Activated naive CD4-positive, alpha-beta T cell treated with anti-CD3 and anti-CD28 coated beads for 36 hours (primary cell): ENCODE results near the gene UBQLN3. TPM values are rescaled to one million over a fixed set of nuclear protein-coding genes. Genes with fewer than 3 reads are reported as not detected.

ENCODE experiments used
- CTCF ChIA-PET: fragments of 350-600 bp; sonication (Branson Sonifier 250); formaldehyde crosslinking; loops from one replicate; lab custom pipeline; 2021; ENCODE audit warnings: antibody characterized with exemption; lab: Charles Lee
- DNase-seq: peaks from one replicate; pipeline ENCODE4 v3.0.0-alpha.2; 2020
- H3K27ac Mint-ChIP-seq: one replicate; pipeline ENCODE4 v1.8.0; 2021; ENCODE audit warnings: mild to moderate bottlenecking, mixed read lengths
- H3K27me3 Mint-ChIP-seq: one replicate; pipeline ENCODE4 v1.8.0; 2021; ENCODE audit warnings: low read depth, mixed read lengths
- H3K36me3 Mint-ChIP-seq: one replicate; pipeline ENCODE4 v1.8.0; 2021; ENCODE audit warnings: low read depth, mixed read lengths
- H3K4me1 Mint-ChIP-seq: one replicate; pipeline ENCODE4 v1.8.0; 2021; ENCODE audit warnings: low read depth, mixed read lengths
- H3K4me3 Mint-ChIP-seq: one replicate; pipeline ENCODE4 v1.8.0; 2021; ENCODE audit warnings: mild to moderate bottlenecking, moderate library complexity, mixed read lengths
- H3K9me3 Mint-ChIP-seq: one replicate; pipeline ENCODE4 v1.8.0; 2021; ENCODE audit warnings: mixed read lengths
- intact Hi-C: fragments of 100-400 bp; cut with micrococcal nuclease; formaldehyde crosslinking; loops from one replicate; pipeline ENCODE4 v1.15.1; 2023
- total RNA-seq, 2 experiments: library from RNA; stranded (reverse); gene quantifications; one replicate each; pipeline ENCODE4 v1.2.3, GENCODE V29; 2021

The UBQLN3 gene
- total RNA-seq, 2 experiments from 2014 or later: not detected

DNA sequence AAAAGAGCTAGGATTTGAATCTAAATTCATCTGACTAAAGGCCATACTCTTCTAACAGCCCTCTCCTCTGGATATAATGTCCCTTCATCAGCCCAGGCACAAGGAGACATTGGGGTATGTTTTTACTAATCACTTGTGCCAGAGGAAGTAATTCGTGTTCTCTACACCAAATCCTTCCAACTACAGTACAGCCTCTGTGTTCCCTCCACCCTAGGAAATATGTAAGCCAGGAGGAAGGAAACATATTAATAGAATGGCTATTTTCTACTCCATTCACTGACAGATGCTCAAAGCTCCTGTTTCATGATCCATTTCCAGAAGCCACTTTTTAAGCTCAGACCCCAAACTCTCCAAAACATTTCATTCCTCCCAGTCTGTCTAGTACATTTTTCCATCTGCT lies 18.7 kb upstream of the UBQLN3 start:
- Mint-ChIP-seq H3K9me3 (no peaks in the 10 kb centered on the region), H3K27me3 (no peaks in the 10 kb centered on the region), H3K4me1 (no peaks in the 10 kb centered on the region), H3K4me3 (no peak overlapping the region), H3K36me3 (no peaks in the 10 kb centered on the region), H3K27ac (no peak overlapping the region)
- no peak for DNase-seq
- intact Hi-C loops: no loop called here
- CTCF ChIA-PET: no interaction called here

DNA sequence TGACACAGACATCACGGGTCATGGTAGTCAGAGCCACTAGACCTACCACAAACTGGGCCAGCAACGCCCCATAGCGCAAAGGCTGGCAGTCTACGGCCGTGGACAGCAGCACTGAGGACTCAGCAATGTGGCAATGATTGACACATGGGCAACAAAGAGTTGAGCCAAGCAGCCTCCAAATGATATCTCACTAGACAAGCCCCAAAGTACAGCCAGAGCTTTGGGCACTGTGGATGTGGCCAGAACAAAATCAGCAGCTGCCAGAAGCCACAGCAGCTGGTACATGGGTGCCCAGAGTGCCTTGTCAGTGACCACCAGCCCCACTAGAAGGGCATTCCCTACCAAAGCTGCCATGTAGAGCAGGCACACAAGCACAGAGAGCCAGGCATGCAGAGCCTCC lies 18.0 kb upstream of the UBQLN3 start:
- no peaks in the 10 kb centered on the region for H3K4me1 Mint-ChIP-seq
- H3K9me3 Mint-ChIP-seq: no peaks in the 10 kb centered on the region
- no peaks in the 10 kb centered on the region for H3K27me3 Mint-ChIP-seq
- no peaks in the 10 kb centered on the region for H3K36me3 Mint-ChIP-seq
- intact Hi-C loops: no loop called here
- H3K4me3 Mint-ChIP-seq: no peak overlapping the region
- CTCF ChIA-PET: interaction anchor here (1.1 kb wide), 1 partner anchor 19 kb away, joined by 3 read pairs; no protein-coding TSS in a partner anchor
- H3K27ac Mint-ChIP-seq: no peak overlapping the region
- no peak for DNase-seq

DNA sequence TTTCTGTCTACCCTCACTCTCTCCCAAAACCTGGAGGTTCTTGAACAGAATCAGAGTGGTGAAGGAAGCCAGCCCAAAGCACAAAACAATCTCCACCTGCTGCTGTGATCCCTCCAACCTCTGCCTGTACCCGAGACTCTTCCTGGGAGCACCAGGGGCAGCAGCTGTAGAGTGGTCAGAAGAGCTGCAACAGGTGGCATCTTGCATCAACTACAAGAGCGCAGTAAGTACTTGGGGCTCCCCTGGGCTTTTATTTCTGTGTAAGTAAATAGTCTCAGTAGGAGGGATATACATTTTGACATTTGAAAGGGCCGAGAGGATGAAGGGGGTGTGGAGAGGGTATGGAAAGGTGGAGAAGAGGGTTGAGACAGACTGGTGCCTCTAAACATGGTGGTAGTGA lies 15.0 kb upstream of the UBQLN3 start:
- no peaks in the 10 kb centered on the region for H3K9me3 Mint-ChIP-seq
- H3K4me3 Mint-ChIP-seq: no peak overlapping the region

DNA sequence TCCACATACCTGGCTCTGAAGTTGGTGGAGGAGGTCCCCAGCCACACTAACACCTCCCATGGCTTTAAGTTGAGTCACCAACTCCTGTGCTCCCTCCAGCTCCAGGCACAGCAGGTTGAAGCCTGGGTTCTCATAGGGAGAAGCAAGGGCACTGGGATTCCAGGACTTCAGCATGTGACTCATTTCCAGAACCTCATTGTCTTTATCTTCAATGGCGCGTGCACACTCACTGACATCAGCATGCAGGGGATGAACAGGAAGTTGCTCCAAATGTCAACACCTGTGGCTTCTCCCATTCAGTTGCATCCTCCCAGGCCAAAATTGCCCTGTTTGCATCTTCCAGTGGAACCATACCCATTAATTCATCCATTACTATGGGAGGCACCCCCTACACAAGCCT lies 12.6 kb upstream of the UBQLN3 start:
- H3K27ac Mint-ChIP-seq: no peak overlapping the region
- H3K4me3 Mint-ChIP-seq: no peak overlapping the region
- DNase-seq: no peak
- no peaks in the 10 kb centered on the region for H3K4me1 Mint-ChIP-seq
- CTCF ChIA-PET: no interaction called here
- intact Hi-C loops: no loop called here
- H3K9me3 Mint-ChIP-seq: no peaks in the 10 kb centered on the region
- no peaks in the 10 kb centered on the region for H3K27me3 Mint-ChIP-seq
- no peaks in the 10 kb centered on the region for H3K36me3 Mint-ChIP-seq

More for the DNA sequence above, 15.0 kb upstream of the UBQLN3 start:
- Mint-ChIP-seq H3K27me3 (no peaks in the 10 kb centered on the region), H3K36me3 (no peaks in the 10 kb centered on the region), H3K27ac (no peak overlapping the region), H3K4me1 (no peaks in the 10 kb centered on the region)
- intact Hi-C loops: no loop called here
- CTCF ChIA-PET: no interaction called here
- DNase-seq: no peak

DNA sequence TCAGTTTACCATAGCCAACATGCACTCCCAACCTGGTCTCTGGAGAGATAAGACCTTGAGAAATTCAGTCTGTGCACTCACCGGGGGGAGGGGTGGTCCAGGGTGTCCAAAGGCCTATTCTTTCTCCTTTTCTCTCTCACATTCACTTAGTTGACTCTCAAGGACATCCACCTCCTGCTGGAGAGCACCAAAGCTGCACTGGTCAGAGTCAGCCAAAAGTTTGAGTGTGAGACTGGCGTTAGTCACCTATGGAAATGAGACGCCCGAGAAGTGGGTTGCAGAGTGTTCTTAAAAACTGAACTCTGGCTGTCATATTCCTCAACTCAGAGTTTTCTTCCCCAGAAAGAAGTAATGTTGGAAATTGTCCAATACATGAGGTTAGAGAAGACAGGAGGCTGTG lies 11.8 kb upstream of the UBQLN3 start:
- no peak overlapping the region for H3K4me3 Mint-ChIP-seq
- no peak for DNase-seq
- CTCF ChIA-PET: no interaction called here
- intact Hi-C loops: no loop called here
- no peaks in the 10 kb centered on the region for H3K9me3 Mint-ChIP-seq
- no peaks in the 10 kb centered on the region for H3K27me3 Mint-ChIP-seq
- no peaks in the 10 kb centered on the region for H3K36me3 Mint-ChIP-seq
- no peak overlapping the region for H3K27ac Mint-ChIP-seq
- H3K4me1 Mint-ChIP-seq: no peaks in the 10 kb centered on the region

DNA sequence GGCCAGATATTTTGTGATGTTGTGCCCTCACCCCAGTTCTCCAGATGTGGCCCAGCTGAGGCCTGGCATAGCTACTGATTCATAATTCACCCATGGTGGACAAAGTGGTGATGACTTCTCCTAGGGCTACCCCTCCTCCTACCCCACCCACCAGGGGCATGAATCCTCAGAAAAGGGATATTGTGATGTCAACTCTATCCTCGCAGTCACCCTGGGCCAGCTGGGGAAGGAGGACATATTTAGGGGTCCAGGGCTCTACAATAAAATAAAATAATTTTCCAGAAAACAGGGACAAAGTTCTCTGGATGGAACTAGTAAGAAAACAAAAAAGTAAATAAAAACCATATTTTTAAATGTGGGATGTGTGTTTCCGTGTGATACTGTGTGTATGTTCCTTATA lies 6.8 kb upstream of the UBQLN3 start, which contains the start of gene UBQLNL:
Gene UBQLNL, minus strand, starts transcription at position 101 of the 400 bp plus-strand sequence. CDS start 258 bp downstream, outside the sequence.
- intact Hi-C loops: no loop called here
- no peak for DNase-seq
- Mint-ChIP-seq H3K36me3 (no peaks in the 10 kb centered on the region), H3K27ac (no peak within 1 kb of the TSS), H3K27me3 (no peaks in the 10 kb centered on the region), H3K9me3 (no peaks in the 10 kb centered on the region), H3K4me3 (no peak within 1 kb of the TSS), H3K4me1 (no peaks in the 10 kb centered on the region)
- CTCF ChIA-PET: no interaction called here

DNA sequence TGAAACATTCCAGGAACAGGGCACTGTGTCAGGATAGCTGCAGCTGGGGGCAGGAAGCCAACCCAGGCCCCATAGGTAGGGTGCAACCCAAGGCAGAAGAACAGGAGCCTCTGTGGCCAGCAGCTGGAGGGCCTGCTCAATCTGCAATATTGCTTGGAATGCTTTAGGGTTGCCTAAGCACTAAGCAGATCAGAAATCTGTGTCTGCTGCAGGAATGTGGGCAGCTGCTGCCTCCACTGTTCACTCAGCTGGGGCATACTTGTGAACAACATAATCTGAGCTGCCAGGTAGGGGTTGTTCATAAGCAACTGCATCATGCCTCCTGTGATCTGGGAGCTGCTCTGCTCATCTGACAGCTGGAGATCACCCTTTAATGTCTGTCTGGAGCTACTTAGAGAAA lies 5.1 kb upstream of the UBQLN3 start:
- H3K4me3 Mint-ChIP-seq: no peak overlapping the region
- CTCF ChIA-PET: no interaction called here
- intact Hi-C loops: no loop called here
- H3K4me1 Mint-ChIP-seq: no peaks in the 10 kb centered on the region
- no peaks in the 10 kb centered on the region for H3K36me3 Mint-ChIP-seq
- H3K27me3 Mint-ChIP-seq: no peaks in the 10 kb centered on the region
- H3K27ac Mint-ChIP-seq: no peak overlapping the region
- no peak for DNase-seq
- H3K9me3 Mint-ChIP-seq: no peaks in the 10 kb centered on the region

DNA sequence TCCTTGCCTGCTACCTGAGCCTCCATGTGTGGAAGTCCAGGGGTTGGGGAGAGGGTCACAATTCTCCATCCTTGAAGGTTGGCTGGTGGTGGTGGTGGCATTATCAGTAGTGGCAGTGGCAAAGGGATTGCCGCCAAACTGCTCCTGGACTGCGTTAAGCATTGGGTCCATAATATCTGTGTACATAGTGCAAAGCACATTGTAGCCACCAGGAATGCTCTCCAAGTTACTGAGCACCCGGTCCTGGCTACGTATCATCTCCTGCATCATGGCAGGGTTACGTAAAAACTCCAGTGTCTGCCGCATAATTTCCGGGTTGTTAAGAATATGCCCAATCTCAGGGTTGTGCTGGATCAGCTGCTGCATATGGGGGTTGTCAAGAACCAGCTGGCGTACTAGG lies 1.2 kb downstream of the UBQLN3 start:
- Mint-ChIP-seq H3K9me3 (no peaks in the 10 kb centered on the region), H3K27me3 (no peaks in the 10 kb centered on the region), H3K4me1 (no peaks in the 10 kb centered on the region), H3K4me3 (no peak overlapping the region), H3K27ac (no peak overlapping the region), H3K36me3 (no peaks in the 10 kb centered on the region)
- CTCF ChIA-PET: interaction anchor here (1.1 to 1.4 kb wide), 2 partner anchors 11 to 19 kb away, joined by 3 to 4 read pairs; no protein-coding TSS in a partner anchor
- no peak for DNase-seq
- intact Hi-C loops: no loop called here

DNA sequence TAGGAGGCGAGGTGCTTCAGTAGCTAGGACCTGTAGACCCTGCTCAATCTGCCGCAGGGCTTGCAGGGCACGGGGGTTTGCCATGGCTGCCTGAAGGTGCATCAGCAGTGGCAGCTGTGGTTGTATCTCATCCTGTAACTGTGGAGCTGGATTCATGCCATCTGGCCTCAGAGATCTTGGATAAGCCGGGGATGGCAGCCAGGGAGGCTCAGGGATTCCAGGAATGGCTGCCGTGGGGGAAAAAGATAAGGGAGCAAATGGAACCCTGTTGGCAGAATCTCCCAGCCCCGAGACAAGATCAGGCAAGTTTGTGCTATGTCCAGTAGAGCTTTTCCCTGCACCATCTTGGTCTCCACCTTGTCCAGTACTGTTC lies 1.8 kb downstream of the UBQLN3 start:
- intact Hi-C loops: no loop called here
- no peaks in the 10 kb centered on the region for H3K36me3 Mint-ChIP-seq

DNA sequence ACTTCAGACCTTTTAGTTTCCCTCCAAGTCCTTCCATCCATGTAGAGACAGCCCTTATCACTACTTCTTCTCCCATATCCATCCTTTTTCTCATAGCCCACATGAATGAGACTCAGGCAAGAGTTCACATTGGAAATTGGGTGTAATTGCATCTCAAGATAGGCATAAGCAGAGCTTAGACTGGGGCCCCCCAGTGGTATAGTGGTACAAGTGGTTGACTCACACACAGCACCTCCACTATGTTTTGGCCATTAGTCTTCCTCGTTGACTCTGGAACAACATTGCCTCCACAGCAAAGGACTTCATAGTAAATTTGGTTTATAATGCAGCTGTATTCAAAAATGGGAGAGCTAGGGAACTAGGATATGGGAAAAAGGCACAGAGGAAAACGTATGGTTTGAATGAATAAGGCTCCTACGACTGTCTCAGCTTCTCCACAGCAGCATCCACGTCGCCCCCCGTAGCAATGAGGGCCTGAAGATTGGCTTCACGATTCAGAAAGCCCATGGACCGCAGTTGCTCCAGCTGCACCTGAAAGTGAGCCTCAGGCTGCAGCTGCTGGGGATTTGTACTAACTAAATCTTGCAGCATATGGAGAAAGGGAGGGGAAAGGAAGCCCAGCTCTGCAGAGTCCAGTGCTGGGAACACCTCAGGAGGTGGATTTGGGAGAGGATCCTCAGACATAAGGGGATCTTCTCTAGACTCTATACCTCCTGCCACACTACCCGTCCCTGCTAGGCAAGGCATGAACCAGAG lies 2.4 kb downstream of the UBQLN3 start:
- no peaks in the 10 kb centered on the region for H3K9me3 Mint-ChIP-seq
- intact Hi-C loops: no loop called here
- no peaks in the 10 kb centered on the region for H3K27me3 Mint-ChIP-seq
- CTCF ChIA-PET: interaction anchor here (0.6 to 0.7 kb wide), 2 partner anchors 38 to 387 kb away, joined by 3 to 4 read pairs; no protein-coding TSS in a partner anchor
- no peaks in the 10 kb centered on the region for H3K36me3 Mint-ChIP-seq
- no peak overlapping the region for H3K4me3 Mint-ChIP-seq
- H3K4me1 Mint-ChIP-seq: no peaks in the 10 kb centered on the region
- no peak for DNase-seq
- no peak overlapping the region for H3K27ac Mint-ChIP-seq

More for the DNA sequence above, 1.8 kb downstream of the UBQLN3 start:
- CTCF ChIA-PET: interaction anchor here (0.6 to 1.4 kb wide), 2 partner anchors 12 to 386 kb away, joined by 4 read pairs; no protein-coding TSS in a partner anchor
- Mint-ChIP-seq H3K4me1 (no peaks in the 10 kb centered on the region), H3K4me3 (no peak overlapping the region), H3K27ac (no peak overlapping the region), H3K27me3 (no peaks in the 10 kb centered on the region), H3K9me3 (no peaks in the 10 kb centered on the region)
- no peak for DNase-seq

DNA sequence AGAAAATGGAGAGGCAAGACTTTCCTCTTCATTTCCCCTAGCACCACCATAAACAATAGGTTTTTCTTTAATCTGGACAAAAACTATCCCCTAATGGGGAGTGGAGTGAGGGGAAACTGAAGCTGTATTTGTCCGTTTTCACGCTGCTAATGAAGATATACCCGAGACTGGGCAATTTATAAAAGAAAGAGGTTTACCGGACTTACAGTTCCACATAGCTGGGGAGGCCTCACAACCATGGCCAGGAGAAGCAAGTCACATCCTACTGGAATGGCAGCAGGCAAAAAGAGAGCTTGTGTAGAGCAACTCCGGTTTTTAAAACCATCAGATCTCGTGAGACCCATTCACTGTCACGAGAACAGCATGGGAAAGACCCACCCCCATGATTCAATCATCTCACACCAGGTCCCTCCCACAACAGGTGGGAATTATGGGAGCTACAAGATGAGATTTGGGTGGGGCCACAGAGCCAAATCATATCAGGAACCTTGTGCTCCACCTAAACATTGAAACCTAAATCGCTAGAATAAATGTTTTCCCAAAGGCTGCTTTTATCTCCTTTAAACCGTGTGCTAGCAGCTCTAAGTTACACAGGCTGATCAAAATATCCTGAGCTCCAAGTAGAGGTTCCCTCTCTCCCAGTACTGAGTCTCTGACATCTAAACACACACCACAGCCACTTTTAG lies 4.3 kb downstream of the UBQLN3 start:
- Mint-ChIP-seq H3K9me3 (no peaks in the 10 kb centered on the region), H3K36me3 (no peaks in the 10 kb centered on the region), H3K4me3 (no peak overlapping the region), H3K4me1 (no peaks in the 10 kb centered on the region), H3K27me3 (no peaks in the 10 kb centered on the region), H3K27ac (no peak overlapping the region)
- intact Hi-C loops: no loop called here
- CTCF ChIA-PET: no interaction called here
- no peak for DNase-seq

DNA sequence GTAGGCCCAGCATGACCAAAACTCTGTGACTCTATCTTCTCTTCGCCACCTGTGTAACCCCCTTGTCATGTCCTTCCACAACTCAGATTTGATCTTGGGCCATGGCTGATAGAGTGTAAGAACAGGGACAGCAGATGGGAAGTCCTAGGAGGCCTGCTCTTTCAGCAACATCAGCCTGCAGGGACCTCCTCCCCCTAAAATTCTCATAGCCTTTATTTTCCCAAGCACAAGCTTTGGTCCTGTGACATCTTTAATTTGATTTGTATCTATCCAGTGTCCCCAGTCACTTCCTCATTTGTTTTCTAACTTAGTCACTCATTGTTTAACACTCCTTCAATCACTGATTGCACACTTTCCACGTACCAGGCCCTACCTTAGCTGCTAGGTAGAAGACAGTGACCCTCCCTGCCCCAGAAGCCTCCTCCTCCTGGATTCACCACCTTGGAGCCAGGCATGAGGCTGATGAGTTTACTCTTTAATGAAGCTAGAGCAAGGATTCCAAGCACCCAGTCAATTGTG lies 5.3 kb downstream of the UBQLN3 start:
- Mint-ChIP-seq H3K9me3 (no peaks in the 10 kb centered on the region), H3K4me1 (no peaks in the 10 kb centered on the region), H3K27me3 (peaks cover 2% of the 10 kb centered on the region), H3K4me3 (no peak overlapping the region), H3K27ac (no peak overlapping the region), H3K36me3 (no peaks in the 10 kb centered on the region)
- no peak for DNase-seq
- CTCF ChIA-PET: no interaction called here
- intact Hi-C loops: no loop called here
